CD4-positive, alpha-beta T cell treated with Interleukin-2 at 100 ng/mL for 4 hours (primary cell): ENCODE results near the gene UBE2QL1.
"Not testable (repeated sequence)": the region's sequence is repeated elsewhere in the genome, so short reads cannot be mapped to it uniquely, and the experiment has no call there.

Experiments used
- DNase-seq: peaks from one replicate; pipeline ENCODE4 v3.0.0-alpha.2; 2020; ENCODE audit warnings: low spot score

Gene UBE2QL1

DNA sequence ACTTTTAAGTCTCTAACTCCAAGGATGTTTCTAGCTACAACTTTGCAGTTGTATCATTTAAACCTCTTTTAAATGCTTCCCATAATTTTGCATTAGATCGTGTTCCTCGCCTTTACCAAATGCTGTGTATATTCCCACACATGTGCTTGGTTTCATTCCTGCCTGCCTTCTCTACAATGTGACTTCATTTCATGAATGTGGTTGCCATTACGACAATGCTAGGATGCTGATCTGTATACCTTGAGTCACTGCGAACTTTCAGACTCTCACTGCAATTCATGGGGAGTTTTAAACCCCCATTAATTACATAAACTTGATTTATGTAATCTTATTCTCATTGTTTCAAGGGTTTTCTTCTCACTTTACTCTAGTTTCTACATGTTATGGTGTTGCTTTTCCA is 50.3 kb downstream of the UBE2QL1 start:
- DNase-seq: no peak

DNA sequence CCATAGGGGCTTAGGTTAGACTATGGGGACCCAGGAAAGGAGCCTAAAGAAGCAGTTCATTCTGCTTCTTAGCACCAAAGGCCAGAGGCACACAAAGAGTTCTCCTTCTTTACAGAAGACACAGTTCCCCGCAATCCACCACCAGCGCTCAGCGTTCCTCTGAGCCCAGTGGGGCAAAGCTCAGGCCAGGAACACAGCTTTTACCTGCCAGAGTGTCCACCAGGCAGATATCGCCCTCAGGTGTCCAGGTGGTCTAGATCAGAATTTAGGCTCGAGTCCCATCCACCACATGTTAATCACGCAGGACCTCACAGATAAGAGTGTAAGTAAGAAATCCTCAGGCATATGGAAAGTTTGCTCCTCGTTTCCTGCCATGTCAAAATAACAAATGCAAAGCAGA is 53.0 kb downstream of the UBE2QL1 start:
- no peak for DNase-seq

DNA sequence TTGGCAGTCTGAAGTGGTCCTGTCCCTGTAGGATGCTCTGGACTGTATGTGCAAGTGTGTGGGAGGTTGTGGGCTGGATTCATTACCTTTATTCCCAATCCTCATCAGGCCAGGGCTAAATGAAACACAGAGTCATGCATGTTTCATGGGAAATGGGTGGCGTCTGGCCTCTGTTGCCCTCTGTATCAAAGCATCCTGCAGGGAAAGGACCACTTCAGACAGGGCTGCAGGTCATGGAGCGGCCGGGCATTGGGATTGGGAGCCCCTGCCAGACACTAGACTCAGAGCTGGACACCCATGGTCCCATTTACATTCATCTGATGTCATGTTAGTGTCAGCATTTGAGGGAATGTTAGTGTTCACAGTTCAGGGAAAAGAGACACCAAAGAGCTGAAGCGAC is 53.8 kb downstream of the UBE2QL1 start:
- DNase-seq: no peak

DNA sequence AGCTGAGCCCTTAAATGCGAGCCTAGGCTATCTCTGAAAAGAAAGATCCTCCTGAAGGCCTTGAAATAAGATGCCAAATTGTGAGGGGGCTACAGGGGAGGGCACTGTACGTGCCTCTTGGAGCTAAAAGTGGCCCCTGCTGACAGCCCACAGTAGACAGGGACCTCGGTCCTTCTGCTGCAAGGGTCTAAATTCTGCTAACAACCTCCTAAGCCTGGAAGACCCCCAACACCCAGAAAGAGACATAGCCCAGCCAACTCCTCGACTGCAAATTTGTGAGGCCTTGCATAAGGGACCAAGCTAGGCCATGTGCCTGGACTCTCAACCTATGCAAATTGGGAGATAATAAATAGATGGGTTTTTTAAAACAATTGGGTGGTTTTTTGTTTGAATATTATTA is 54.7 kb downstream of the UBE2QL1 start:
- DNase-seq: no peak

DNA sequence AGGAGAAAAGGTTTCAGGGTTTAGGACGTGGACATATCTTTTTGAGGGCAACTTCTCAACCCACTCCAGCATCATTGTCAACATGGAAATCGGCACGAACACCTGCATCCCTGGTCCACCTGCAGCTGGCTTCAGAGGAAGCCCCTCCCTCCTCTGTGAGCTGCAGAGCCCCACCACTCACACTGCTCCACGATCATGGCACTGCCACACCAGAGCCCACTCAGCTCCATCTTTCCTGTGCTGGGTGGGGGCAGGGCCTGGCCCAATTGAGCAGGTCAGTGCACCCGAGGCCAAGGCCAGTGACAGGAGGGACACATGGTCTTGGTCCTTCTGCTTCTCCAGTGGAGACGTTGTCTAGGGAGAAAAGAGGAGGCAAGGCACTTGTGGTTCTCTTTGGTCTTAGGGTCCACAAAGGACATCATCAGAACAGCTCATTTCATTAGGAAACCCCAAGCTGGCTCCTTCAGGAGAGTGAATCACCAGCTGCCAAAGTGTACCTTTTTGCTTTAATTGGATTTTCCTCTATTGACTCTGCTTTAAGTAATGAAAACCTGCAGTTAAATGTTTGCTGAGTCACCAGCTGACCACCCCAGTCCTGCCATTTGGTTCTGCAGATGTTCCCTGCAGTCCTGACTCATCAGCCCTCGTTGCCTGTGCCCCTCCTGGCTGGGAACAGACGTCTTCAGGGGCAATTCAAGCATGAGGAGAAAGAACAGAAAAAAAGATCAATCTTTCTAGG is 56.2 kb downstream of the UBE2QL1 start:
- no peak for DNase-seq

DNA sequence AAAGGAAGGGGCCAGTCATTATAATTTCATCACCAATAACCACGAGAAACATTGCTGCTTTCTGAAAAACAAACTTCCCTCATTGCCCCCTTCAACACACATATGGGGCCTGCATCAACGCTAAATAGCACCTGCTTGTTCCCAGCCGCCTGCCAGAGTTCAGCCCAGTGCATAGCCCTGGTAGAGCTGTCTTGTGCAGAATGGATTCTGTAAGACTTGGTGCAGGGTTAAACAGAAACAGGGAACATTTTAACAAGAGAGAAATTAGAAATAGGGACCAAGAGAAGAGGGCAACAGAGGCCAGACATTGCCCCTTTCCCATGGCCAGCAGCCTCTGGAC is 56.7 kb downstream of the UBE2QL1 start:
- DNase-seq: no peak

DNA sequence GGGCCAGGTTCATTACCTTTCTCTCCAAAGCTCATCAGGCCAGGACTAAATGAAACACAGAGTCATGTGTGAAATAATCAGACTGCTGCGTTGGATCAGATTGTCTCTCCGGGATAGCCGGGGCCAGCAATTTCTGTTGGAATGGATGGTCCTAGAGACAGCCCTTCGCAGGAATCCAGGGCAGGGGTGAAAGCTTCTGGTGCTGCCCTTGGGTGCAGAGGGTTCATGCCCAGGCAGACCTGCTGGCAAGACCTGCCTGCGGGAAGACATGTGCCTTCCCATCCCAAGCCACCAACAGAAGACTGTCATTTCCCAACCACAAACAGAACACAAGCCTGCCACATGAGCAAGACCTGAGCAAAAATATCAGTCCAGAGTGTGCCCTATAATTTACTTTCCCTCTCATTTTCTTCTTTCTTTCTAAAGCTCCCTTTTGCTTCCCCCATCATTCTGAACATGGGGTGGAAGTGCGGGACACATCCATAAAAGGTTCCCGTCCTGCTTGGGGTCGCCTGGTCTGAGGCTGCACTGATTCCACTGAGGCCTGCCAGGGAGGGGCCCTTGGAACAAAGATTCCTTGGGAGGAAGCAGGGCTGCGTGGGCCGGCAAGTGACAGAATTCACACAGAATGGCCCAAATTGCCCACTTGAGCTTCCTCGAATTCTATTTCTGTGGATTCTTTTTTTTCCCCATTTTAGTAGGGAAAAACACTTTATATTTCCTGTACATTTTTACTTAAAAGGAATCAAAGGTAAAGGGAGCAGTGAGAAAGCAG is 57.3 kb downstream of the UBE2QL1 start:
- DNase-seq: no peak

DNA sequence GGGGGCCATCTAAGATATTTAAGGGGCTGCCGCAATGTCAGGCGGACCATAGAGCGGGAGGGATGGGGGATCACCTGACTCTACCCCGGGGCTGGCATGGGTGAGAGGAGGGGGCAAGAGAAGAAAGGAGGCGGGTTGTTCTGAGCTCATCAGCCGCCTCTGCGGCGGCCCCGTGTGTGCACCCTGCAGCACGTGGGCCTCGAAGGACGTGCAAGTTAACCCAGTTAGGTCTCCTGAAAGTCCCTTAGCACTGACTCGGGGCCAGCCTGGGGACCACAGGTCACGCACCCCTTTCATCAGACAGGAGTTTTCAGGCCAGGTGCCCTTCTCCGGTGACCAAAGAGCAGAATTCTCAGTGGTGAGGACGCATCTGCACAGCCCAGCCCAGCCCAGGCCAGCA is 58.0 kb downstream of the UBE2QL1 start:
- DNase-seq: no peak

DNA sequence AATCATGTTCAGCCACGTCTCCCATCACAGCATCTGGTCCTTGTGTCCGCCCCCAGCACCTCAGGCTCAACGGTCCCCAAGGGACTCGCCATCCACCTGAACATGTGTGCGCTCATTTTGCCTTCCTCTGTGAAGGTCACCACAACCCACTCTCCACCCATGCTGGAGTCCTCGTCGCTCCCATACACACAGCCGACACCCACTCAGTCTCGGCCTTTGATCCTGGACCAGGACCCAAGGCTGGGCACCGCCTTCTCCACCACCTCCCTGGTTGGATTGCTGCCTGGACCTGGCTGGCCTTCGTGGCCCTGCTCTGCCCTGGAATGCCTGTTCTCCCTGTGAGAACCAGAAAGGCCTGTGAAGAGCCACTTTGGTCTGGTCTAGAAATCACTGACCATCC is 60.3 kb downstream of the UBE2QL1 start:
- no peak for DNase-seq

DNA sequence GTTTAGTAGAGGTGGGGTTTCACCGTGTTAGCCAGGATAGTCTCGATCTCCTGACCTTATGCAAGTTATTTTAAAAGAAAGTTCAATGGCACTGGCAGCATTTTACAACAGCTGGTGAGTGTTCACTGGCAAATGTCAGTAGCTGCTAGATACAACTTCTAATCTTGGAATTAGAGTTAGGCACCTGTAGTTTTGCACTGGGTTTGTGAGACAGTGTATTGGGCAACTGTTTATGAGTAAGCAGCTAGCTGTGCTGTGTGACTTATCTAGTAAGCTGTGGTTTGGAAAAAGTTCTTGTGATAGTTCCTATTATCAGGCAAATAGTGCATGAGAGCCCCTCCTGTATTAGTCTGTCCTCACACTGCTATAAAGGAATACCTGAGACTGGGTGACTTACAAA is 61.5 kb downstream of the UBE2QL1 start:
- no peak for DNase-seq

DNA sequence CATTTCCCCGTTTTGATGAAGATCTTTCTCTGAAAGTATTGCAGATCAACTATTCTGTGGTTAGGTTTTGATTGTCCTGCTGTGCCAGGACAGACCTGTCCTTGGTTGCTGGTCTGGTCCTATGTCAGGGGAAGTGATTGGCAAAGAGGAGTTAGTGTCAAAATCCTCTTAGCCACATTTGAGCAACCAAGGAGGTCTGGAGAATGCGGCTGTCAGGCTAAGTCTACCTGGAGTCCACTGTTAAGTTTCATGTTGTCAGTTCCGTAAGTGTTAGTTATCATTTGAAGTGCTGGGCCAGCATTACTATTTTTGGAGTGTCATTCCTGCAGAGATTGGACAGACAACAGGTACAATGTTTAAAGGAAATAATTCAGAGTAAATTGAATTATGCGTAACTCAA is 62.3 kb downstream of the UBE2QL1 start:
- no peak for DNase-seq

DNA sequence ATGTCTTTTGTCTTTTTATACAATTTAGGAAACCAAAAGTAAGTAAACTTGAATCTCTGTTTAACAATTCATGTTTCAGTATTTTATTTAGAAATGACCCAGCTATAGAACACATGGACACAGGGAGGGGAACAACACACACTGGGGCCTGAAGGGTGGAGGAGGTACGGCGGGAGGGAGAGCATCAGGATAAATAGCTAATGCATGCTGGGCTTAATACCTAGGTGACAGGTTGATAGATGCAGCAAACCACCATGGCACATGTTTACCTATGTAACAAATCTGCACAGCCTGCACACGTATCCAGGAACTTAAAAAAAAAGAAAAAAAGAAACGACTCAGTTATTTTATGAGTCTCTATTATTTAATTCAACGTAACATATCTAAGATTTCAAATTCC is 67.2 kb downstream of the UBE2QL1 start:
- DNase-seq: not testable (repeated sequence)

DNA sequence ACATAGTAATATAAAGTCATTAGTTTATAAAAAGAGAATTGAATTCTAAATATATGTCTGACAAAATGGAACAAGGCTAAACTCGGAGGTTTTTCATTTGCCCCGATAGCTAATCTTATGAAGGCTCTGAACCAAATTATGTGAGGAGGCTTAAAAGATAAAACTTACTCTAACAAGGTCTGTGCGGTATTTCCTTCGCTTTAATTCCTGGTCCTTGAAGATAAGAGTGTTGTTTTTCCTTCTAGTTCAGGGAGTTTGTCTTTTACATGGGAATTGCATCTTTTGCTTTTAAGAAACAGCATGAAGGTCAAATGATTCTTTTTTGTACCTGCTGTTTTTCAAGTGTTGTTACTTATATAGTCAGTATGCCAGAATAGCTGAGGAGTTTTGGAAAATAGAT is 68.2 kb downstream of the UBE2QL1 start:
- DNase-seq: no peak

DNA sequence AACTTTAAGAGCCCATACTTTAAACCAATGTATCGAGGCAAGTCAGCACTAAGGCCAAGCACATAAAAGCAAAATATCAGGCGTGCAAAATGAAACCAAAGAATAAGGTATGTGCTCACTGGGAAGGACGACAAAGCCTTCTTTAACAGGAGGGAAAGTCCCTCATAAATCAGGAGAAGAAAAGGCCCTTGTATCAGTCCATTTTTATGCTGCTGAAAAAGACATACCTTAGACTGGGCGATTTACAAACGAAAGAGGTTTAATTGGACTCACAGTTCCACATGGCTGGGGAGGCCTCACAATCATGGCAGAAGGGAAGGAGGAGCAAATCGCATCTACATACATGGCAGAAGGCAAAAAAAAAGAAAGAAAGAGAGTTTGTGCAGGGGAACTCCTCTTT is 68.9 kb downstream of the UBE2QL1 start:
- DNase-seq: no peak

DNA sequence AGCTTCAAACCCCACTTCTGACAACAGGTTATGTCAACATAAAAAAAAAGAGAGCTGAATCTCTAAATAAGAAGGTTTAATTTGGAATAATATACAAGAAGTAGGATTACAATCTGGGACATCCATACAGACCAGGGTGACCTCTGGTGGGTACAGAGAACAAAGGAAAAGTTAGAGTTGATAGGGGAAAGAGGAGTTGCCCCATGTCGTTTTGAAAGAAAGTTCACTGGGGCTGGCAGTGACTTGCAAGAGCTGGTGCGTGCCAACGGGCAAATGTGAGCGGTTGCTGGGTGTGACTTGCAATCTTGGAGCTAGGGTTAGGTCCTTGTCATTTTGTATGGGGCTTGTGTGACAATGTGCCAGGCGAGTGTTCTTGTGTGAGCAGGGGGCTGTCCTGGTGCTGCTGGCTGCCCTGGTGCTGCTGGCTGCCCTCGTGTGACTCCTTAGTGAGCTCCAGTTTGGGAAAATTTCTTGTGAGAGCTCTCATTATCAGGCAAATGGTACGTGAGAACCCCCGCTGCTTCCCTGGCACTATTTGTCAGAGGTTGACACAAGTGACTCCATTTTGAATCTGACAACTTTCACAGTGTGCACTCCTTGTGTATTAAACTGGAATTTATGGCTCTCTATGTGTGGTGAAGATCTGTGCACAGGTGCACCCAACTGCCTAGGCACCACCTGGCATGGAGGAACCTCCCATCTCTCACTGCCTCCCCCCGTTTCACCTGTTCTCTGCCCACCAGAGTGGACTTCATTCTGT is 69.8 kb downstream of the UBE2QL1 start:
- no peak for DNase-seq

DNA sequence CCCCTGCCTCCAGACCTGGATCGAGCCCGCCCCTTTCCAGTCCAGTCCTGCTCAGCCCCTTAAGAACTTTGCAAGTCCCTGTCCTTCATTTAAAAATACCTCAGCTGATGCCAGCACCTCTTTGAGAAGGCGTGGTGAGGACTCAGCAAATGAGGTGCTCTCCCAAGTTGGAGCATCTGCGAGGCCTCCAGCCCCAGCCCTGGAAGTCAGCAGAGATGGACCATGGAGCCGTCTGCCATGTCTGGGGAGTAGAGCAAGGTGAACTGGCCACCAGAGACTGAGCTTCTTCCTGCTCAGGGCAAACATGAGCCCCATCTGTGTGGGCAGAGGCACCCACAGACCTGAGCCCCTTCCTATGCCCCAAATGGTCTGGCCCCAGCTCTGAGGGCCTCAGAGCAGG is 71.5 kb downstream of the UBE2QL1 start:
- DNase-seq: no peak

DNA sequence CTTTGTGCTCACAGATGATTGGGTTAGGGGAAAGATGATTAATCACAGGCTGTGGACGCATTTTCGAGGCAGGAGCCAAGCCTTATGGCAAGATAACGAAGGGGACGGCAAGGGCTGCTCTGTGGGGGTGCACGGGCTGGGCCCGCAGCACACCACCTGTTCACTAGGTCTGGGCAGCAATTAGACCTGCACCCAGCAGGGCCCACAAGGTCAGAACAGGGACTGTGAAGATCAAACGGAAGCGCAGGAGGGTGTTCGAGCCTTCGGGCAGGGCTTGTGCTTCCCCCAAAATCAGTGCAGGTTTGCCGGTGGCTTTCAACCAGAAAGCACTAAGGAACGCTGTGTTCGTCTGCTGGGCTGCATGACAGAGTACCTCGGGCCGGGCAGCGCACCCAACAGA is 73.7 kb downstream of the UBE2QL1 start:
- no peak for DNase-seq

DNA sequence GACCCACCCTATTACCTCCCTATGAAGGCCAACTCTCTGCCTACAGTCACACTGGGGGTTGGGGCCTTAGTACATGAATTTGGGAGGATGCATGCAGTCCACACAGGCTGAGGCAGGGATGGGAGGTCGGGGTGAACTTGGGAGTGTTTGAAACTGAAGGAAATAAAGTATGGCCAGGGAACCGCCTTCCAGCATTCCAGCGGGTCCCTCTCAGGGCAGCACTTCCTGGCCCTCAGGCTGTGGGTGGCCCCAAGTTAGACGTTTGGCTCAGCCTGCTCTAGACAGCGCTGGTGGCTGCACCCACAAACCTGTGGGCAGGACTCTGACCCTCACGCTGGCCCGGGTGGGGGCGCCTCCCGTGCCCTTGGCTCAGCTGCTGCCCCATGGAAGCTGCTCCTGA is 74.3 kb downstream of the UBE2QL1 start:
- no peak for DNase-seq

DNA sequence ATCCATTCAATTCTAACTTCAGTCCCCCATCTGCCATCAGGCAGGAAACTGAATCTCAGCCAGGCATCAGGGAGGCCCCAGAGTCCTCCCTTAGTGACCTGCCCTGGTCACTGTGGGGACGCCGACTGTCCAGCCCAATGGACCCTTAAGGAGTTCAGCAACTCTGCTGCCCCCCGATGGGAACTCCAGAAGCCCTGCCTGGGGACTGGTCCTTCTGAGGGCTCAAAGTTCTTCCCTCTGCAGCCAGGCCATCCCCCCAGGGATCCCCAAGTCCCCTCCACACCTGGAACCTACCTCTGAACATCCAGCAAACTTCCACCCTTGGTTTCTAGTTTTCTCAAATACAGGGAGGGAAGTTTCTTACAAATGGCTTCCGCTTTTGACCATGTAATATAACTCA is 76.8 kb downstream of the UBE2QL1 start:
- DNase-seq: no peak

DNA sequence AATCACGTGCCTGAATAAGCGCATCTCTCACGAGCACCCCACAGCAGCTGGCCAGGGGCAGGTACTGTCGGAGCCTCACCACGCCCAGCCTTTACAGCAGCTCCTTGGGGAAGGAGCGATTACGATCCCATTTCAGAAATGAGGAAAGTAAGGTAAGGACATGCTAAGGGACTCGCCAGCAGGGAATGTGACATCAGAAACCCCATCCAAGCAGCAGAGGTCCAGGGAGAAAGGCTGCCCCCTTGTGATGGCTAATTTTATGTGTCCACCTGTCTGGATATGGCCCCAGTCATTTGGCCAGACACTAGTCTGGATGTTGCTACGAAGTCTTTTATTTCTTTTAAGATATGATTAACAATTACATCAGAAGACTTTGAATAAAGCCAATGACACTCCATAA is 77.3 kb downstream of the UBE2QL1 start:
- DNase-seq: no peak

DNA sequence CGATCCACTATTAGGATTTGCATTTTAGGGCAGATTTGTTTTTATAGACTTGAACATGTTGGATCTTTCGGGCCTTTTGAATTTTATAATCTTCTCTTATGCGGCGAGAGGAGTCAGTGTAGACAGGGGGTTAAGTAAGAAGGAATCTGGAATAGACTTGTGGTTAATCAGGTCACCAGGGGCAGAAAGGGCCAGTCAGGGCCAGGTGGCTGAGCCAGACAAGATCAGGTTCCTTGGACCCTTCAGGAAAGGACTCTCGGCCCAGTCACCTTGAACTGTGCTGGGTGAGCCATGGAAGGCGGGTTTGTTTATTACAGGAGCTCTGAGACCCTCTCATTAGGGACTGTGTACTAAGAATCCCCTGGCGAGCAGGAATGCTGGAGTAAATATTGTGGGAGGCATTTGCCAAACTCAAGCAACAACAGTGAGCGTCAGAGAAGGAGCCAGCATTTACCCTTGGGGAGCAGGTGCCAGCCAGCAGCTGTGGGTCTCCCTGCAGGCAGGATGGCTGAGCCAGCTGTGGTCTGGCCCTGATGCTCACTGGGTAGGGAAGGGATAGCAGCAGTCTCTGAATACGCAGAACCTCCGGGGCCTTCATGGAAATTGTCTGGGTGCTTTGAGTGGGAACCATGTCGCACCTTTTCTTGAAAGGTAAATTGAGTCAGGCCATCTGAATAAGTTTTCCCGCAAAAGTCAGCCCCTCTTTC is 79.2 kb downstream of the UBE2QL1 start:
- DNase-seq: no peak

DNA sequence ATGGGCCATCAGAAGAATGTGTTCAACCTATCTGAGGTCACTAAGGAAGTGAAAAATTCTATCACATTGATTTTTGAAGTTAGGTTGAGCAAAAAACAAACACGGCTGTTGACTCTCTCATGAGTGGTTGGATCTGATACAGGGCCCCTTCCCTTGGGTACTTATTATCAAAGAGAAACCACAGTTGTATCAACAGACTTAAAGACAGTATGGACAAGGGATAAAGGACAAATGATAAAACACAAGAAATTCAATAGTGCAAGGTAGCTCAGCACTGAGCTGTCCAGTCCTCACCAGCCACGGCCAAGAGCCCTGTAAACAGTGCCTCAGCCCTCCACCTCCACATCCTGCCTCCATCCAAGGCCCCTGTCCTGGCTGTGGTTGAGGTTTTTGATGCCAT is 86.9 kb downstream of the UBE2QL1 start:
- DNase-seq: no peak

DNA sequence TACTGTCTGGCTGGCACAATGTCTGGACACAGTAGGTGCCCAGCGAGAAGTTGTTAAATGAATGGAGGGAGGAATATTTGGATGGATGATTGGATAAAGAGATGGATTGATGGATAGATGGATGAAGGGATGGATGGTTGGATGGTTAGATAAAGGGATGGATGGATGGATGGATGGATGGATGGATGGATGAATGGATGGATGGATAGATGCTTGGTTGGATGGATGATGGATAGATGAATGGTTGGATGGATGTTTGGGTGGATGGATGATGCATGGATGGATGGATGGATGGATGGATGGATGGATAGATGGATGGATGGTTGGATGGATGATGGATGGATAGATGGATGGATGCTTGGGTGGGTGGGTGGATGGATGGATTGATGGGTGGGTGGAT is 90.4 kb downstream of the UBE2QL1 start:
- no peak for DNase-seq
